Cardiac fibroblast (primary cell): ENCODE results near the gene SPRED2.

Experiments used
- DNase-seq, 2 donors: peaks; one replicate each; pipeline versions ENCODE4 v3.0.0 to v3.0.0-alpha.2; 2010; ENCODE audit warnings: low read depth in 2 of 2
- H3K4me3 ChIP-seq, 2 donors: replicated peaks in 1 of 2; 1 replicate in 1 of 2; 2 replicates in 1 of 2; pipeline ENCODE4 v1.5.1; 2011; ENCODE audit warnings: low read depth in 2 of 2, low read length in 2 of 2, mild to moderate bottlenecking in 2 of 2, moderate library complexity in 1 of 2
- TF ChIP-seq, protein P1 (sequence below): IDR thresholded peaks from one replicate; pipeline ENCODE4 v1.5.1; 2011; ENCODE audit warnings: low read depth, mild to moderate bottlenecking, low read length, inconsistent platforms

SPRED2 gene

DNA sequence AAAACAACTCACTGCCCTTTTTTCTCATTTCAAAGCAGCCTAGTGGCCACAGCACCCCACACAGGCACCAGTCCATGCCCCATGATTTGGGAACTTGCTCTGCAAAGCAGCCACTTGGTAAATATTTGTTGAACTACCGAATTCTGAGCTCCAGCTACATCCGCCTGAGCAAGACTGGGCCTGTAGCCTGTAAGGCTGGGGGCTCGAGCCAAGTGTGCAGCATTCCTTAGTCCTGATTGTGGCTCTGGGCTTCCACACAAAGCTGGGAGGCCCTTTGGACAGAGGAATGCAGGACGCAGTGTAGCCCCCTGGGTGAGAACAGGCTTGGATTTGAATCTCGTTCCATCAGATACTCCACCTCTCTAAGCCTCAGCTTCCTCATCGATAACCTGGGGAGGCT, 116.3 kb downstream of the SPRED2 start:
- peak in 1 of 2 donors; percentile 84 for DNase-seq
- TF ChIP-seq, protein P1, sequence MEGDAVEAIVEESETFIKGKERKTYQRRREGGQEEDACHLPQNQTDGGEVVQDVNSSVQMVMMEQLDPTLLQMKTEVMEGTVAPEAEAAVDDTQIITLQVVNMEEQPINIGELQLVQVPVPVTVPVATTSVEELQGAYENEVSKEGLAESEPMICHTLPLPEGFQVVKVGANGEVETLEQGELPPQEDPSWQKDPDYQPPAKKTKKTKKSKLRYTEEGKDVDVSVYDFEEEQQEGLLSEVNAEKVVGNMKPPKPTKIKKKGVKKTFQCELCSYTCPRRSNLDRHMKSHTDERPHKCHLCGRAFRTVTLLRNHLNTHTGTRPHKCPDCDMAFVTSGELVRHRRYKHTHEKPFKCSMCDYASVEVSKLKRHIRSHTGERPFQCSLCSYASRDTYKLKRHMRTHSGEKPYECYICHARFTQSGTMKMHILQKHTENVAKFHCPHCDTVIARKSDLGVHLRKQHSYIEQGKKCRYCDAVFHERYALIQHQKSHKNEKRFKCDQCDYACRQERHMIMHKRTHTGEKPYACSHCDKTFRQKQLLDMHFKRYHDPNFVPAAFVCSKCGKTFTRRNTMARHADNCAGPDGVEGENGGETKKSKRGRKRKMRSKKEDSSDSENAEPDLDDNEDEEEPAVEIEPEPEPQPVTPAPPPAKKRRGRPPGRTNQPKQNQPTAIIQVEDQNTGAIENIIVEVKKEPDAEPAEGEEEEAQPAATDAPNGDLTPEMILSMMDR: no peak
- H3K4me3 ChIP-seq: no peak overlapping the region

DNA sequence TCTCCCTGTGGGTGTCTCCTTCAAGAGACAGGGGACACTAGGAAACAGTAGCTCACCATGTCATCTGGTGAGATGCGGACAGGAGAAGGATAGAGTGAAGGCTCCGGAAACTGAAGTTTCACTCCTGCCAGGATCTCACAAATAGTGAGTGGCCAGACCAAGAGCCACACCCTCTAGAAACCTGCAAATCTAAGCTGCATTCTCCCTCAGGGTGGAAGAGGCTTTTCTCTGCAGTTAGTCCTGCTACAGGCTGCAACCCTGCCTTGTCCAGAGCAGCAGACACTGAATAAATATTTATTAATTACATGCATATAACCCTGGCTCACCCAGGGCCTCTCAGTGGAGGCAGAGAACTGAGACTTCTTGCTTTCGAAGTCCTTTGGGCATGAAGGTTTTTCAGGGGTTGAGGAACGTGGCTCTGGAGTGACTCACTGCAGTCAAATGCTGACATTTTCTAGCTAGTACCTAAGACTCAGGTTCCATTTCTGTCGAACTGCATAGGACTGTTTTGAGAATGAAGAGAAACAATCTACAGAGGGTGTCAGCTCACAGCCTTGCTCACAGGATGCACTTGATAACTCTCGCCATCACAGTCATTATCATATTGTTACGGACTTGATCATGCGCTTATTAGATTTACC, 117.5 kb downstream of the SPRED2 start:
- DNase-seq: peak in 1 of 2 donors; percentile 18
- TF ChIP-seq, protein P1: no peak

DNA sequence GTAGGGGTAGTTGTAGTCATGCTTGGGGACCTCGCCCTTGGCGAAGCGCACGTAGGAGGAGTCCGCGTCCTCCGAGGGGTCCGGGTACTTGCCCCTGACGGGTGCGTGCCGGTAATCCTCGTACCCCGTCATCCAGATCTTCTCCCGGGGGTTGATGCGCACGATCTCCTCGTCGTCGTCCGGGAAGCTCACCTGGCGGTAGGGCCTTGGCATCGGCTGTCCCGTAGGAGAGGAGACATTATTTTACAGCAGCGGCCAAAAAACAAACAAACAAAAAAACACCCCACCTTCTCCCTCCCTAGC, 118.5 kb downstream of the SPRED2 start:
- TF ChIP-seq, protein P1: no peak
- no peak for DNase-seq
- no peak overlapping the region for H3K4me3 ChIP-seq

More for the DNA sequence above, 117.5 kb downstream of the SPRED2 start:
- no peak overlapping the region for H3K4me3 ChIP-seq

DNA sequence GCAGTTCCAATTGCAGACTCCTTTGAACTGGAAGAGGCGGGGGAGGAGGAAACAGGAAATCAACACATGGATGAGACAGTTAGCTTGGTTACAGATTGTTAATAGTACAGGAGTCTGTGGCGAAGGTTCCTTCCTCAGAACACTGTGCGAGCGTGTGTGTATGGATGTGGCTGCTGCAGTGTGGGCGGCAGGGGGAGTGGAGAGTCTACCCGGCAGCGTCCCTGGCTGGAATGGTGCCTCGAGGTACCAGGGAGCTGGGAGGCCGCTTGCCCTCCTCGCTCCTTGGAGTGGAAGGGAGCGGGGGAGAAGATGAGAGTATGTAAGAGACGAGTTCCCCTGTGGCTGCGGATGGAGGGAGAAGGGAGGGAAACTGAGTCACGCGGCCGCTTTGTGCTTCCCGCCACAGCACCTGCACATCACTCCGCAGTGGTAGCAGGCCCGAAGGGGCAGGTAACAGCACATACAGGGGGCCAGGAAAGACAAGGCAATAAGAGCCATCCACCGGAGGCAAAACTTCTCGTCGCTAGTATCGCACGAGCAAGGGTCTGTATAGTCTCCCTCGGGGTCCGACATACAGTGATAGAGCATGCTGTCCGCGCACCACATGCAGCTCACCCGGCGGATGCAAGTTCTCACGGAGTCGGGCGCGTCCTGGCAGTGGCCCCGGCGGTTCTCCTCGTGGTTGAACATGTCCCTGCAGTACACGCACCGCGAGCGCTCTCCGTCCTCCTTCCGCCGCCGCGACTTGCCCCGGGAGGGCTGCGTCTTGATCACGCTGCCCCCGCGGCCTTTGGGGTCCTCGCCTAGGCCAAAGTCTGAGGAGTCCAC, 119.1 kb downstream of the SPRED2 start:
- TF ChIP-seq, protein P1: no peak
- DNase-seq: no peak
- no peak overlapping the region for H3K4me3 ChIP-seq

GRCh38 chr2:65311596-65311995, 120.8 kb downstream of the SPRED2 start:
- DNase-seq: no peak
- no peak overlapping the region for H3K4me3 ChIP-seq
- TF ChIP-seq, protein P1: no peak

GRCh38 chr2:65311049-65311448, 121.3 kb downstream of the SPRED2 start:
- no peak for DNase-seq
- no peak overlapping the region for H3K4me3 ChIP-seq
- TF ChIP-seq, protein P1: no peak
